Panc1 (cell line): ENCODE measurements around the gene TMEM98.

ENCODE experiments used
- POLR2AphosphoS5 ChIP-seq: IDR thresholded peaks from 2 replicates; pipeline ENCODE4 v1.6.1; 2012; ENCODE audit warnings: mild to moderate bottlenecking, low read depth, low read length, moderate library complexity
- SIN3A ChIP-seq: IDR thresholded peaks from 2 replicates; pipeline ENCODE4 v1.6.1; 2012; ENCODE audit warnings: low read depth, mild to moderate bottlenecking, low read length, moderate library complexity, borderline replicate concordance; ENCODE audit not compliant: insufficient read depth
- TCF7L2 ChIP-seq: IDR thresholded peaks from 2 replicates; pipeline ENCODE4 v1.6.1; 2011; ENCODE audit warnings: mild to moderate bottlenecking, low read depth, low read length, inconsistent platforms
- TF ChIP-seq, protein P1 (sequence below): fragments of 450-650 bp; IDR thresholded peaks from 2 replicates; pipeline ENCODE4 v1.5.1; 2017; ENCODE audit warnings: mild to moderate bottlenecking
- TF ChIP-seq, protein P2 (sequence below), 2 experiments: IDR thresholded peaks; 2 replicates each; pipeline ENCODE4 v1.6.1; 2011 to 2012; ENCODE audit warnings: low read depth in 2 of 2, control low read depth in 1 of 2, low read length in 1 of 2, mild to moderate bottlenecking in 1 of 2, moderate library complexity in 1 of 2; ENCODE audit not compliant: insufficient read depth in 1 of 2

DNA sequence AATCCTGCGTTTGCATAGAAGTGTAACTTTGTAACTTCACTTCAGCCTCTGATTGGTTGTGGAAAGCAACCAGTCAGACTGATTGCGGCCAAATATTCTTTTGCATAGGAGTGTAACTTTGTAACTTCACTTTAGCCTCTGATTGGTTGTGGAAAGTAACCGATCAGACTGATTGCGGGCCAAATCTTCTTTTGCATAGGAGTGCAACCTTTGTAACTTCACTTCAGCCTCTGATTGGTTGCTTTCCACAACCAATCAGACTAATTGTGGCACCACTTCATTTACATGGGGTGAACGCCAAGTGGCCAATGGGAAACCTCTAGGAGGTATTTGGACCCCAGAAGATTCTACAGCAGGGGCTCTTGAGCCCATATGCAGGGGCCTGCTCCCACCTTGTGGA, 1.8 kb upstream of the TMEM98 start:
- TF ChIP-seq, protein P1, sequence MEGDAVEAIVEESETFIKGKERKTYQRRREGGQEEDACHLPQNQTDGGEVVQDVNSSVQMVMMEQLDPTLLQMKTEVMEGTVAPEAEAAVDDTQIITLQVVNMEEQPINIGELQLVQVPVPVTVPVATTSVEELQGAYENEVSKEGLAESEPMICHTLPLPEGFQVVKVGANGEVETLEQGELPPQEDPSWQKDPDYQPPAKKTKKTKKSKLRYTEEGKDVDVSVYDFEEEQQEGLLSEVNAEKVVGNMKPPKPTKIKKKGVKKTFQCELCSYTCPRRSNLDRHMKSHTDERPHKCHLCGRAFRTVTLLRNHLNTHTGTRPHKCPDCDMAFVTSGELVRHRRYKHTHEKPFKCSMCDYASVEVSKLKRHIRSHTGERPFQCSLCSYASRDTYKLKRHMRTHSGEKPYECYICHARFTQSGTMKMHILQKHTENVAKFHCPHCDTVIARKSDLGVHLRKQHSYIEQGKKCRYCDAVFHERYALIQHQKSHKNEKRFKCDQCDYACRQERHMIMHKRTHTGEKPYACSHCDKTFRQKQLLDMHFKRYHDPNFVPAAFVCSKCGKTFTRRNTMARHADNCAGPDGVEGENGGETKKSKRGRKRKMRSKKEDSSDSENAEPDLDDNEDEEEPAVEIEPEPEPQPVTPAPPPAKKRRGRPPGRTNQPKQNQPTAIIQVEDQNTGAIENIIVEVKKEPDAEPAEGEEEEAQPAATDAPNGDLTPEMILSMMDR: no peak
- TF ChIP-seq SIN3A: no peak
- TF ChIP-seq POLR2AphosphoS5: no peak
- TF ChIP-seq, protein P2, sequence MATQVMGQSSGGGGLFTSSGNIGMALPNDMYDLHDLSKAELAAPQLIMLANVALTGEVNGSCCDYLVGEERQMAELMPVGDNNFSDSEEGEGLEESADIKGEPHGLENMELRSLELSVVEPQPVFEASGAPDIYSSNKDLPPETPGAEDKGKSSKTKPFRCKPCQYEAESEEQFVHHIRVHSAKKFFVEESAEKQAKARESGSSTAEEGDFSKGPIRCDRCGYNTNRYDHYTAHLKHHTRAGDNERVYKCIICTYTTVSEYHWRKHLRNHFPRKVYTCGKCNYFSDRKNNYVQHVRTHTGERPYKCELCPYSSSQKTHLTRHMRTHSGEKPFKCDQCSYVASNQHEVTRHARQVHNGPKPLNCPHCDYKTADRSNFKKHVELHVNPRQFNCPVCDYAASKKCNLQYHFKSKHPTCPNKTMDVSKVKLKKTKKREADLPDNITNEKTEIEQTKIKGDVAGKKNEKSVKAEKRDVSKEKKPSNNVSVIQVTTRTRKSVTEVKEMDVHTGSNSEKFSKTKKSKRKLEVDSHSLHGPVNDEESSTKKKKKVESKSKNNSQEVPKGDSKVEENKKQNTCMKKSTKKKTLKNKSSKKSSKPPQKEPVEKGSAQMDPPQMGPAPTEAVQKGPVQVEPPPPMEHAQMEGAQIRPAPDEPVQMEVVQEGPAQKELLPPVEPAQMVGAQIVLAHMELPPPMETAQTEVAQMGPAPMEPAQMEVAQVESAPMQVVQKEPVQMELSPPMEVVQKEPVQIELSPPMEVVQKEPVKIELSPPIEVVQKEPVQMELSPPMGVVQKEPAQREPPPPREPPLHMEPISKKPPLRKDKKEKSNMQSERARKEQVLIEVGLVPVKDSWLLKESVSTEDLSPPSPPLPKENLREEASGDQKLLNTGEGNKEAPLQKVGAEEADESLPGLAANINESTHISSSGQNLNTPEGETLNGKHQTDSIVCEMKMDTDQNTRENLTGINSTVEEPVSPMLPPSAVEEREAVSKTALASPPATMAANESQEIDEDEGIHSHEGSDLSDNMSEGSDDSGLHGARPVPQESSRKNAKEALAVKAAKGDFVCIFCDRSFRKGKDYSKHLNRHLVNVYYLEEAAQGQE (IDR thresholded peaks at IDR 0.05; ENCODE audit: insufficient read depth in 1 of 2, low read depth in 2 of 2, low read length in 1 of 2): no peak
- TF ChIP-seq TCF7L2: no peak
